HG02938 (cell line): ENCODE data around the gene PPP2R3C.
"Not testable (repeated sequence)": the region's sequence is repeated elsewhere in the genome, so short reads cannot be mapped to it uniquely, and the experiment has no call there.

Experiments used
- ATAC-seq: cut with Tn5 transposase; IDR thresholded peaks from one replicate; pipeline ENCODE4 v1.9.1; 2021; ENCODE audit warnings: mild to moderate bottlenecking, moderate library complexity; ENCODE audit not compliant: unreplicated experiment

Gene PPP2R3C

GRCh38 chr14:35121887-35122695 is at the start of gene PPP2R3C, which contains the start of gene PRORP:
Gene PPP2R3C, minus strand, starts transcription at chr14:35121990. Its CDS starts 31 bp downstream, at chr14:35121959.
Gene PRORP, plus strand, starts transcription at chr14:35122552. Its CDS starts 694 bp downstream, at chr14:35123246.
- ATAC-seq, result peak; percentile 76

DNA sequence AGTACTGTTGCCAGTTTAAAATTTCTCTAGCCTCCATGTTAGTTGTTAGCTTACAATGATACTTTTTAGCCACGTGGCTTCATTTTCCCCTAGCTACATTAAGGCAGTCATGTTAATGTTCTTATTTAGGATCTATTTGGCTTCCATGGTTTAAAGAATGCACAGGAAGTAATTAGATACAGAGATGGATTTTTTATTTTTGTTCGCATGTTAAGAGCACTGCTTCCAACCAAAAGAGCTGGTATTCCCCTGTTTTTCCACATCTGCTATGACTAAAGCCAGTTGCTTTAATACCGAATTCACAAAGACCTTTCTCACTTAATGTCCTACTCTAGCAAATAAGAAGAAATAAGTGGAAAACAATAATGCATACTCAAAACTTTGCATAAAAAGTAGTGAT is 45.7 kb upstream of the PPP2R3C start:
- ATAC-seq, result no peak

GRCh38 chr14:35164849-35165248 is 43.1 kb upstream of the PPP2R3C start:
- no peak for ATAC-seq

- ATAC-seq, result no peak
These were observed 41.6 kb upstream of the PPP2R3C start for GRCh38 chr14:35163384-35163783.

- no peak for ATAC-seq
These were observed 39.4 kb upstream of the PPP2R3C start for GRCh38 chr14:35161231-35161630.

DNA sequence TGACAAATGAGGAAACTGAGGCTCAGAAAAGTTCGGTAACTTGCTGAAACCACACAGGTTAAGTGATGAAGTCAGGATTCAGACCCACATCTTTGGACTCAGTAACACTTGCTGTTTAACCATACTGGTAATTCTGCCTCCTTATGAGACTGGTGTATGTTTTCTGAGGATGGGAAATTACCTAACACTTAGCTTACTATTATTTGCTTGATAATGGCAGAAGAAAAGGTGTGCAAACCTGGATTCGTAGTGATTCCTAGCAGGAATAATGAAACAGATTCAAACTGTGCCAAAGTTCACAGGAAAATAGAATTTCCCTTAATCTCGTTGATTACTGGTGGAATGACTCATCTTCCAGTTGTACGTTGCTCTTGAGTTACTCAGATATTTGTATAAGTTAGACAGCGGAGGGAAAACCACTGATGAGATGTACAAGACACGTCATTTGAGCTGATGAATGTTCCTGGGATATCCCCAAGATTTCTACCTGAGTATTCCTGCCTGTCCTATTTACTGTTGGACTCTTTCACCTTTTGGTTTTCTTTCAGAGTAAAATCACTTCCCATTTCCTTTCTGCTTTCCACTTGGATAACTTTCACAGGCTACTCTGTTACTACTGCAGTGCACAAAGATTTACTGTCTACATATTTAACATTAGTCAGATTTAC is 38.1 kb upstream of the PPP2R3C start:
- ATAC-seq, result no peak

DNA sequence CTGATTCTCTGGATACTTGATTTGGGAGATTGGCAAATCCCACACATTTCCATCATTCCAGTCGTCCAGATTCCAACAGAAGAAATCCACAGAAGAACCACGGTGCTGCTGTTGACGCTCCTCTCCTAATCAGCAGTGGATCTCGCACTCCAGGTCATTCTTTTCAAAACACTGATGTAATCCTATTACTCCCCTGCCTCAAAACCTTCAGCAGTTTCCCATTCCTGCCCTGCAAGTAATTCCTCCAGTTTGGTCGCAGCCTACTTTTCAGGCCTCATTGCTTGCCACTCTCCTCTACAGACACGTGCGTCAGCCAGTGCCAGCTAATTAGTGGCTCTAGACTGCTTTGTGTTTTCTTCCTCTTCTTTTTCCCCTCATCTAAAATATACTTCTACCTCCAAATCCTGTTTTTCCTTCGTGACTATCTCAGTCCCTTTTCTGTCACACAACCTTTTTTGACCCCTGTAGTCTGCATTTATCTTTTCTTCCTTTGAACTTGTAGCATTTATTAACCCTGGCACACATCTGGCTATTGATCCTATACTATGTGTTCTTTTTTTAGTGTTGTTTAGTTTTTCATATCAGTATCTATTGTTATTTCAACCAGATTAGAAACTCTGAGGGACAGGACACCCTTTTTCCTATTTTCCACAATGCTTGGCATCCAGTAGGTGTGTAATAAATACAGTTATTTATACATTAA is 37.3 kb upstream of the PPP2R3C start:
- no peak for ATAC-seq

DNA sequence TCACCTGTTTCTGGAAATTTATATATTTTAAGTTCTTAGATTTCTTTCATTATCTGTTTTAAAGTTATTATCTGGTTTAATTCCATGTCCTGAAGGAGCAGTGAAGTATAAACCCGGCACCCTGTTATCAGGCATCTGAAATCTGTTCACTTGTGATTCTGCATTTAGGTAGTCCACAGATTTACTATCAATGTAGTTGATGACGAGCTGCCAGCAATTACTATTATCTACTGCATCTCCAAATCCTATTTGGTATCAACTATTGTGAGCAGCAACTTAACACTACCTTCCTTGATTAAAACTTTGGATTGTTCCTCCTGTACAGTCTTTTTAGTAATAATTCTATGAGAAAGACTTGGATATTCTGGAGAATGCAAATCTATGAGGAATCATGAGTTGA is 36.7 kb upstream of the PPP2R3C start:
- ATAC-seq, result no peak

DNA sequence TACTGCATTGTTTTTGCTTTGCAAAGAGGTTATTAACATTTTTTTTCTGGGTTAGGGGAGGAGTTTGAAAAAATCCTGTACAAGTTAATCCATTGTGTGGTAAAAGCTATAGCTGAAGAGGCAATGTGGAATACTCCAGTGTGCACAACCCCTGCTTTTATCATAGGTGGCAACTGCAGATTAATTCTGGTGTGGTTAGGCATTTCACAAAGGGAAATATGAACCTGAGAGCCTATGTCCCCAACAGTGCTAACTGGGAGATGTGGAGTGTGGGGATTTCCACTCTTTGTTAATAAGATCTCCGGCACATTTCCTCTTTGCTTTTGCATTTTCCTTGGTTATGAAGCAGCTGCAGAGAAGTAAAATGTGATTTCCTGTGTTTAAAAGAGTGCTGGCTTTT is 34.2 kb upstream of the PPP2R3C start:
- no peak for ATAC-seq

DNA sequence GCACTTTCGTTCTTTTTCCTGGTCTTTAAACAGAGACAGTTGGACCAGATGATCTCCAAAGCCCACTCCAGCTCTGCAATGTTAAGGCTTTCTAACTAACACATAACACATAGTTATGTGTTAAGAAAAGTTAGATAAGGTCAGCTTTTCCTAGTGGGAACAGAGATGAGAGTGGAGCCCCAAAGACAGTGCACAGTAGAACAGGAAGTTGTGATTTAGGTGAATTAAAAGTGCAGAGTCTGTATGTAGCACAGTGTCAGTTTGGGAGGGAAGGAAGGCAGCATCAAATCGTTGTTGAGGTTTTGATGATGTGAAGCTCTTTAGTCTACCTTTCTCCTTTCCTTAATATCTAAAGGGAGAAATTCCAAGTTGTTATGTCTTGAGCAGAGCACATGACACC is 32.2 kb upstream of the PPP2R3C start:
- no peak for ATAC-seq

DNA sequence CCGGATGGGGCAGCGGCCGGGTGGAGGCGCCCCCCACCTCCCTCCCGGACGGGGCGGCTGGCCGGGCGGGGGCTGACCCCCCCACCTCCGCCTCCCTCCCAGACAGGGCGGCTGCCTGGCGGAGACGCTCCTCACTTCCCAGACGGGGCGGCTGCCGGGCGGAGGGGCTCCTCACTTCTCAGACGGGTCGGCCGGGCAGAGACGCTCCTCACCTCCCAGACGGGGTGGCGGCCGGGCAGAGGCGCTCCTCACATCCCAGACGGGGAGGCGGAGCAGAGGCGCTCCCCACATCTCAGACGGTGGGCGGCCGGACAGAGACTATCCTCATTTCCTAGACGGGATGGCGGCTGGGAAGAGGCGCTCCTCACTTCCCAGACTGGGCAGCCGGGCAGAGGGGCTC is 30.7 kb upstream of the PPP2R3C start:
- ATAC-seq, result not testable (repeated sequence)

DNA sequence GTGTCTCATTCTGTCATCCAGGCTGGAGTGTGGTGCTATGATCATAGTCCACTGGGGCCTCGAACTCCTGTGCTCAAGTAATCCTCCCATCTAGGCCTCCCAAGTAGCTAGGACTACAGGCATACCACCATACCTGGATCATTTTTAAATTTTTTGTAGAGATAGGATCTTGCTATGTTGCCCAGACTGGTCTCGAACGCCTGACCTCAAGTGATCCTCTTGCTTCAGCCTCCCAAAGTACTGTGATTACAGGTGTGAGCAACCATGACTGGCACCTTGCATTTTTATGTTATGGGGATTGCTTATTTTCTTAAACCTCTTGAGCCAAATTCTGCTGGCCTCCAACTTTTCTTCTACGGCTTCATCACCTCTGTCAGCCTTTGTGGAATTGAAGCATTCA is 27.4 kb upstream of the PPP2R3C start:
- no peak for ATAC-seq

DNA sequence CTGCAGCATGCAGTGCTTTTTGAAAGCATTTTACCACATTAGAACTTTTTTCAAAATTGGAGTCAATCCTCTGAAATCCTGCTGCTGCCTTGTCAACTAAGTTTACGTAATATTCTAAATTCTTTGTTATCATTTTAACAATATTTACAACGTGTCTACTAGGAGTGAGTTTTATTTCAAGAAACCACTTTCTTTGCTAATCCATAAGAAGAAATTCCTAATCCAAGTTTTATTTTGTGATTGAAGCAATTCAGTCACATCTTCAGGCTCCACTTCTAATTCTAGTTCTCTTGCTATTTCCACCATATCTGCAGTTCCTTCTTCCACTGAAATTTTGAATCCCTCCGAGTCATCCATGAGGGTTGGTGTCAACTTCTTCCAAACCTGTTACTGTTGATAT is 25.9 kb upstream of the PPP2R3C start:
- ATAC-seq, result no peak

GRCh38 chr14:35147186-35147585 is 25.4 kb upstream of the PPP2R3C start:
- ATAC-seq, result no peak

GRCh38 chr14:35146711-35147149 is 24.9 kb upstream of the PPP2R3C start:
- no peak for ATAC-seq

DNA sequence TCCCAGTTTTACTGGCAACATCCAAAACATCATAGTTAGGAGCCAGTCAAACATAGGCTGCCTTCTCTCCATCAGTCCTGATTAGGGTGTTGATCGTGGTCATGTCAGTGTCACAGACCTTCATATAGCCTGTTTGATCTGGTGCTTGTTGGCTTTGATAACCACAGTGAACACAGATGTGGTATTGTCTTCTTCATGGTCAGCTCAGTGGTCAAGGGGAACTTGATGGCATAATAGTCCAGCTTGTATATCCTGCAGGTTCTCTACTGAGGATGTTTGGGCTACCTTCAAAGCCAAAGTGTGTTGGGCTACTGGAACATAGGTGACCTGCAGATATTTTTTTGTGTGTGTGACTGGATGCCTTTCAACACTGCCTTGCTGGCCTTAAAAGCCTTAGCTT is 22.2 kb upstream of the PPP2R3C start:
- no peak for ATAC-seq

- ATAC-seq, result no peak
These were observed 19.2 kb upstream of the PPP2R3C start for GRCh38 chr14:35140718-35141581.

GRCh38 chr14:35138585-35138984 is 16.8 kb upstream of the PPP2R3C start:
- ATAC-seq, result no peak

GRCh38 chr14:35134329-35135123 is 12.7 kb upstream of the PPP2R3C start:
- no peak for ATAC-seq
